Heart left ventricle (tissue), 16 donors: ENCODE measurements around the gene MAST4. TPM values are rescaled to one million over a fixed set of nuclear protein-coding genes. Genes with fewer than 3 reads are reported as not detected.
"Not testable (repeated sequence)": the region's sequence is repeated elsewhere in the genome, so short reads cannot be mapped to it uniquely, and the experiment has no call there.

Source experiments
- ATAC-seq, 4 donors: fragments of 200-7000 bp; cut with Tn5 transposase; one replicate each; pipeline ENCODE4 v1.9.1; 2020 to 2022; ENCODE audit warnings: moderate library complexity in 4 of 4, mild to moderate bottlenecking in 3 of 4, moderate number of reproducible peaks in 1 of 4
- DNase-seq, 5 donors: peaks; one replicate each; pipeline ENCODE4 v3.0.0-alpha.2; 2020
- H3K27ac ChIP-seq, 12 donors: fragments of 200-600 bp; sonication (generic) in 4 of 12; one replicate each; pipeline versions ENCODE4 v1.5.0 to v1.8.0; 2016 to 2022; ENCODE audit warnings: mild to moderate bottlenecking in 2 of 12
- H3K27me3 ChIP-seq, 9 donors: fragments of 200-600 bp; sonication (generic) in 2 of 9; one replicate each; pipeline versions ENCODE4 v1.5.1 to v1.8.0; 2016 to 2022; ENCODE audit warnings: mild to moderate bottlenecking in 3 of 9
- H3K36me3 ChIP-seq, 9 donors: fragments of 200-600 bp; sonication (generic) in 2 of 9; one replicate each; pipeline versions ENCODE4 v1.5.0 to v1.8.0; 2018 to 2022; ENCODE audit warnings: mild to moderate bottlenecking in 2 of 9
- H3K4me1 ChIP-seq, 12 donors: fragments of 200-600 bp; sonication (generic) in 4 of 12; one replicate each; pipeline versions ENCODE4 v1.5.0 to v1.8.0; 2016 to 2022; ENCODE audit warnings: mild to moderate bottlenecking in 3 of 12
- H3K4me3 ChIP-seq, 12 donors: fragments of 200-600 bp; sonication (generic) in 4 of 12; one replicate each; pipeline versions ENCODE4 v1.5.0 to v1.8.0; 2017 to 2022; ENCODE audit warnings: mild to moderate bottlenecking in 9 of 12, moderate library complexity in 4 of 12
- H3K9me3 ChIP-seq, 12 donors: fragments of 200-600 bp; sonication (generic) in 4 of 12; one replicate each; pipeline versions ENCODE4 v1.5.0 to v1.8.0; 2016 to 2022; ENCODE audit warnings: mild to moderate bottlenecking in 1 of 12
- CTCF ChIP-seq, 12 donors: fragments of 200-600 bp; sonication (generic) in 4 of 12; IDR thresholded peaks; one replicate each; pipeline versions ENCODE4 v1.5.0 to v1.8.0; 2018 to 2022; ENCODE audit warnings: antibody characterized with exemption in 12 of 12, mild to moderate bottlenecking in 5 of 12
- POLR2A ChIP-seq, 2 donors: fragments of 450-650 bp; IDR thresholded peaks; one replicate each; pipeline ENCODE4 v1.6.1; 2017; ENCODE audit warnings: antibody characterized with exemption in 2 of 2, mild to moderate bottlenecking in 2 of 2, moderate library complexity in 2 of 2
- WGBS, 4 donors: extraction: QIAGEN DNeasy Blood & Tissue Kit in 2 of 4; methylation state at CpG; one replicate each; pipeline versions ENCODE4 v1.1.5 to v1.1.7; 2013 to 2018; 5-methylcytosine and 5-hydroxymethylcytosine counted together
- intact Hi-C, 10 donors: fragments of 100-400 bp; cut with DNase I; formaldehyde crosslinking; loops; one replicate each; pipeline versions ENCODE4 v1.11.1 to v1.14.2; 2022
- polyA plus RNA-seq, 2 donors: library from polyadenylated mRNA; stranded (reverse); fragments of 200-250 nt; gene quantifications; one replicate each; pipeline ENCODE4 v1.2.3, GENCODE V29; 2013
- total RNA-seq, 9 donors: library from RNA; depleted of rRNA in 2 of 9; stranded (reverse); fragments of >200 nt in 2 of 9; fragmentation: NEBNext Ultra II Directional in 3 of 9; extraction: Animal tissue kit (Norgen Biotek cat#: 25700) in 3 of 9; gene quantifications; one replicate each; pipeline versions ENCODE4 v1.1.0 to v1.2.4, GENCODE V29; 2016 to 2023
- donor health status: ischemic (EF 13 %, LVEDD 7.1; RV severe dilation, severe dysfunction).
- donor health status: healthy with polysubstance abuse.
- donor health status: DM: no; HTN: yes; CAD: no.
- donor health status: DM: no; HTN: no; CAD: no.
- donor health status: ischemic (EF 25% LVEDD 6.9; RV normal size, moderate dysfunction).
- donor health status: ischemic (EF 25% LVEDD 5.7; RV mildly dilated, moderate dysfunction).
- donor health status: healthy.
- donor health status: DM: yes; HTN: yes; CAD: no.
- donor health status: ischemic (EF 35%, LVEDD 5.7; RV mildly dilated, moderate dysfunction).
- donor health status: nonischemic (EF 11% LVEDD 7.7; RV severe dilation, severe dysfunction).
- donor health status: DM: yes; HTN: yes; CAD: no.
- donor health status: PGD.
- donor health status: ischemic (EF 29% LVEDD 5.4; RV normal size, mild dysfunction).
- donor health status: nonischemic (EF 23%, LVEDD 6.1; RV moderate dilation, normal function).

MAST4 gene
- total and polyA plus RNA-seq, 11 donors: 26.8 to 96.2 (median 68.1) TPM

GRCh38 chr5:66820630-66821207, 224.5 kb downstream of the MAST4 start:
- peaks cover 0 to 19% (median 0%) of the 10 kb centered on the region in 12 donors for H3K4me1 ChIP-seq
- no peaks in the 10 kb centered on the region for H3K36me3 ChIP-seq
- H3K9me3 ChIP-seq: no peaks in the 10 kb centered on the region
- WGBS, 4 donors: 89 to 95% (median 93%) methylated on average over 5 of the region's 5 CpGs
- intact Hi-C loops: loop anchor here in 2 of 10 donors (10.0 kb wide), 2 partner anchors 144 to 164 kb away; no protein-coding TSS in a partner anchor
- TF ChIP-seq CTCF (IDR thresholded peaks at IDR 0.05) (no peak), POLR2A (IDR thresholded peaks at IDR 0.05) (no peak)
- no peak overlapping the region for H3K27ac ChIP-seq
- no peak overlapping the region for H3K4me3 ChIP-seq
- DNase-seq (no peak), ATAC-seq (no peak)
- H3K27me3 ChIP-seq: no peaks in the 10 kb centered on the region

GRCh38 chr5:66821688-66822429, 225.7 kb downstream of the MAST4 start:
- 62 to 75% (median 68%) methylated on average over 4 of the region's 4 CpGs for WGBS, 4 donors
- H3K4me1 ChIP-seq: peaks cover 0 to 20% (median 0%) of the 10 kb centered on the region in 12 donors
- TF ChIP-seq POLR2A (IDR thresholded peaks at IDR 0.05) (no peak), CTCF (IDR thresholded peaks at IDR 0.05) (no peak)

GRCh38 chr5:66822906-66823305, 226.7 kb downstream of the MAST4 start:
- H3K4me3 ChIP-seq, H3K36me3 ChIP-seq, DNase-seq, ATAC-seq, H3K27me3 ChIP-seq, H3K9me3 ChIP-seq: not testable (repeated sequence)
- peak overlapping the region in 1 of 12 donors; percentile 61 for H3K27ac ChIP-seq
- peaks cover 0 to 29% (median 0%) of the 10 kb centered on the region in 12 donors for H3K4me1 ChIP-seq
- whole genome bisulfite sequencing, 4 donors: 75 to 86% (median 78%) methylated on average over 2 of the region's 2 CpGs
- intact Hi-C loops: loop anchor here in 2 of 10 donors (10.0 kb wide), 2 partner anchors 142 to 162 kb away; no protein-coding TSS in a partner anchor

More at GRCh38 chr5:66821688-66822429, 225.7 kb downstream of the MAST4 start:
- no peak overlapping the region for H3K4me3 ChIP-seq
- H3K36me3 ChIP-seq: no peaks in the 10 kb centered on the region
- DNase-seq (no peak), ATAC-seq (no peak)
- H3K27me3 ChIP-seq: no peaks in the 10 kb centered on the region
- H3K9me3 ChIP-seq: no peaks in the 10 kb centered on the region
- intact Hi-C loops: loop anchor here in 2 of 10 donors (10.0 kb wide), 2 partner anchors 143 to 163 kb away; no protein-coding TSS in a partner anchor
- H3K27ac ChIP-seq: peak overlapping the region in 4 of 12 donors; percentile 6 to 61 (median 30)

- no peaks in the 10 kb centered on the region for H3K9me3 ChIP-seq
- no peak for TF ChIP-seq CTCF (IDR thresholded peaks at IDR 0.05)
- TF ChIP-seq POLR2A (IDR thresholded peaks at IDR 0.05): no peak
- intact Hi-C loops: loop anchor here in 2 of 10 donors (10.0 kb wide), 2 partner anchors 140 to 160 kb away; no protein-coding TSS in a partner anchor
- no peak overlapping the region for H3K4me3 ChIP-seq
- WGBS, 4 donors: 77 to 92% (median 81%) methylated on average over 4 of the region's 4 CpGs
- peak in 1 of 4 donors; percentile 4 for ATAC-seq
- no peaks in the 10 kb centered on the region for H3K27me3 ChIP-seq
- no peak for DNase-seq
- H3K27ac ChIP-seq: peak overlapping the region in 3 of 12 donors; percentile 10 to 62 (median 35)
- H3K36me3 ChIP-seq: no peaks in the 10 kb centered on the region
- H3K4me1 ChIP-seq: peaks cover 0 to 35% (median 2%) of the 10 kb centered on the region in 12 donors
Observed at GRCh38 chr5:66824476-66824875, 228.3 kb downstream of the MAST4 start.
